ENCODE data around the gene ERF.

GRCh38 chr19:42287827-42288107 lies 32.8 kb upstream of the ERF start:
- TF ChIP-seq CTCF (conservative IDR thresholded peaks at IDR 0.05) (no peak), ZFX (IDR thresholded peaks at IDR 0.05) (no peak)
